ENCODE data around the gene GIMAP6. TPM values are rescaled to one million over a fixed set of nuclear protein-coding genes. Genes with fewer than 3 reads are reported as not detected.
"Not testable (repeated sequence)": the region's sequence is repeated elsewhere in the genome, so short reads cannot be mapped to it uniquely, and the experiment has no call there.

GIMAP6 gene
- total and polyA plus RNA-seq, 2 donors: 20.5 to 42.4 TPM

GRCh38 chr7:150668472-150668911 lies 36.3 kb upstream of the GIMAP6 start:
- Histone ChIP-seq H3K4me3 (ENCODE audit: low read length in 2 of 2) (peak overlapping the region; percentile 0 to 20), H3K27me3 (ENCODE audit: control insufficient read depth in 2 of 2, insufficient read depth in 1 of 2, low read length in 1 of 2) (no peaks in the 10 kb centered on the region), H3K4me1 (ENCODE audit: control insufficient read depth in 2 of 2, insufficient read depth in 2 of 2, low read length in 2 of 2) (peaks cover 35 to 58% of the 10 kb centered on the region in 2 donors), H3K27ac (ENCODE audit: low read depth in 1 of 2, low read length in 1 of 2) (peak overlapping the region; percentile 86 to 91), H3K36me3 (ENCODE audit: control insufficient read depth in 2 of 2, insufficient read depth in 2 of 2, low read length in 1 of 2) (no peaks in the 10 kb centered on the region), H3K9me3 (ENCODE audit: control insufficient read depth in 2 of 2, insufficient read depth in 1 of 2, low read length in 1 of 2) (peaks cover 0 to 3% of the 10 kb centered on the region in 2 donors)
- peak in 7 of 9 donors; percentile 49 to 91 (median 74) for DNase-seq (ENCODE audit: low read depth in 6 of 9, low spot score in 9 of 9)
- WGBS: 0% methylated on average over 1 of the region's 1 CpG

DNA sequence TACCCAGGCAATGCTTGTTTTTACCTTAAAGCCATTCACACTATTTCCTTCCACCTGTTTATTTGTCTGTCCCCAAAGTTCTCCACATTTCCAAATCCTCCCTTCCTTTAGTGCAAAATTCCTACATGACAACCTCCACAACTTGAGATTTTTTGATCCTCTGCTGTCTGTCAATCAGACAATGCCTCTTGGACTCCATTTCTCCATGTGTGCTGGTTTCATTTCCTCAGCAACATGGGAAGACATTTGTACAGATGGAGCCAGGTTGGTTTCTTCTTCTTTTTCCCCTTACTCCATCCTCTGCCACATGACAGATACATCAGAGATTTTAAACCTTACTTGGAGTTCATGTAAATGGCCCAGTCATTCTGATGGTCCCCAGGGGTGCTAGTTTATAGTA lies 34.2 kb upstream of the GIMAP6 start:
- Histone ChIP-seq H3K9me3 (ENCODE audit: control insufficient read depth in 2 of 2, insufficient read depth in 1 of 2, low read length in 1 of 2) (peaks cover 0 to 3% of the 10 kb centered on the region in 2 donors), H3K27ac (ENCODE audit: low read depth in 1 of 2, low read length in 1 of 2) (peak overlapping the region; percentile 25 to 63), H3K4me3 (ENCODE audit: low read length in 2 of 2) (no peak overlapping the region), H3K27me3 (ENCODE audit: control insufficient read depth in 2 of 2, insufficient read depth in 1 of 2, low read length in 1 of 2) (no peaks in the 10 kb centered on the region), H3K36me3 (ENCODE audit: control insufficient read depth in 2 of 2, insufficient read depth in 2 of 2, low read length in 1 of 2) (no peaks in the 10 kb centered on the region), H3K4me1 (ENCODE audit: control insufficient read depth in 2 of 2, insufficient read depth in 2 of 2, low read length in 2 of 2) (peaks cover 36 to 62% of the 10 kb centered on the region in 2 donors)
- DNase-seq (ENCODE audit: low read depth in 6 of 9, low spot score in 9 of 9): no peak

- 94% methylated on average over 2 of the region's 2 CpGs for WGBS
- H3K27ac ChIP-seq (ENCODE audit: low read depth in 1 of 2, low read length in 1 of 2): peak overlapping the region; percentile 58 to 63
- peaks cover 0 to 3% of the 10 kb centered on the region in 2 donors for H3K9me3 ChIP-seq (ENCODE audit: control insufficient read depth in 2 of 2, insufficient read depth in 1 of 2, low read length in 1 of 2)
- no peak overlapping the region for H3K4me3 ChIP-seq (ENCODE audit: low read length in 2 of 2)
- no peaks in the 10 kb centered on the region for H3K27me3 ChIP-seq (ENCODE audit: control insufficient read depth in 2 of 2, insufficient read depth in 1 of 2, low read length in 1 of 2)
- H3K4me1 ChIP-seq (ENCODE audit: control insufficient read depth in 2 of 2, insufficient read depth in 2 of 2, low read length in 2 of 2): peaks cover 36 to 65% of the 10 kb centered on the region in 2 donors
- H3K36me3 ChIP-seq (ENCODE audit: control insufficient read depth in 2 of 2, insufficient read depth in 2 of 2, low read length in 1 of 2): no peaks in the 10 kb centered on the region
- DNase-seq (ENCODE audit: low read depth in 6 of 9, low spot score in 9 of 9): no peak
Observed at GRCh38 chr7:150665896-150666295, 33.7 kb upstream of the GIMAP6 start.

DNA sequence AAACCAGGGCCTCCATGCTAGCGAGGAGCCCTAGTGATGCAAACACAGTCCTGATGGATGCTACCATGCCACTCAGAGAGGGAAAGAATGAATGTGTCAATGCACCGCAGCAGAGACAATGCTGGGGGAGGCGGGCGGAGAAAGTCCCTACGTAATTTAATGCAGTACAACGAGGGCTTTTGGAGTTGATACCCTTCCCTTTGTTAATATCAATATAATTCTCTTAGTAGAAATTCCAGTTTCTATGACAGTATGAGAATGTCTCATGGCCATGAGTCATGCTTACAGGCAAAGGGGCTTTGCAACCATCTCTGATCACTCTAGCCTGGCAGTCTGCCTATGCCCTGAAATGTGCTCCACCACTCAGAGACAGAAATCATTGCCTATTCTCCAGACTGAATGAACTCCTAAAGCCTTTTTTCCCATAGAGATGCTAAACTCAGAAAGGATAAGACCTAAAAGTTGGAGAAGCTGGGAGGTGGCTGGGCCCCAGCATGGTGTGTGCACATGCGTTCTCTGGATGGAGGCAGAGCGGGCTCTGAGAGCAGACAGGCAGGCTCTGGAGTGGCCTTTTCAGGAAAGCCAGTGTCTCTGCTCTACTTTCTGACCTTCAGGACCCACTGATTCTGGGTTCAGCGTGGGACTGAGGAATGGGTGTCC lies 33.0 kb upstream of the GIMAP6 start:
- no peak overlapping the region for H3K4me3 ChIP-seq (ENCODE audit: low read length in 2 of 2)

GRCh38 chr7:150663802-150664494 lies 31.8 kb upstream of the GIMAP6 start:
- DNase-seq (ENCODE audit: low read depth in 6 of 9, low spot score in 9 of 9): peak in 3 of 9 donors; percentile 31 to 68 (median 50)
- Histone ChIP-seq H3K27ac (ENCODE audit: low read depth in 1 of 2, low read length in 1 of 2) (peak overlapping the region; percentile 81 to 82), H3K36me3 (ENCODE audit: control insufficient read depth in 2 of 2, insufficient read depth in 2 of 2, low read length in 1 of 2) (no peaks in the 10 kb centered on the region), H3K4me1 (ENCODE audit: control insufficient read depth in 2 of 2, insufficient read depth in 2 of 2, low read length in 2 of 2) (peaks cover 34 to 60% of the 10 kb centered on the region in 2 donors), H3K9me3 (ENCODE audit: control insufficient read depth in 2 of 2, insufficient read depth in 1 of 2, low read length in 1 of 2) (peaks cover 0 to 3% of the 10 kb centered on the region in 2 donors), H3K4me3 (ENCODE audit: low read length in 2 of 2) (no peak overlapping the region), H3K27me3 (ENCODE audit: control insufficient read depth in 2 of 2, insufficient read depth in 1 of 2, low read length in 1 of 2) (no peaks in the 10 kb centered on the region)
- WGBS: 78% methylated on average over 4 of the region's 4 CpGs

More for the DNA sequence above, 33.0 kb upstream of the GIMAP6 start:
- Histone ChIP-seq H3K27ac (ENCODE audit: low read depth in 1 of 2, low read length in 1 of 2) (peak overlapping the region; percentile 58 to 81), H3K36me3 (ENCODE audit: control insufficient read depth in 2 of 2, insufficient read depth in 2 of 2, low read length in 1 of 2) (no peaks in the 10 kb centered on the region), H3K4me1 (ENCODE audit: control insufficient read depth in 2 of 2, insufficient read depth in 2 of 2, low read length in 2 of 2) (peaks cover 34 to 61% of the 10 kb centered on the region in 2 donors), H3K9me3 (ENCODE audit: control insufficient read depth in 2 of 2, insufficient read depth in 1 of 2, low read length in 1 of 2) (peaks cover 0 to 3% of the 10 kb centered on the region in 2 donors), H3K27me3 (ENCODE audit: control insufficient read depth in 2 of 2, insufficient read depth in 1 of 2, low read length in 1 of 2) (no peaks in the 10 kb centered on the region)
- DNase-seq (ENCODE audit: low read depth in 6 of 9, low spot score in 9 of 9): no peak
- WGBS: 95% methylated on average over 9 of the region's 9 CpGs

GRCh38 chr7:150662821-150663220 lies 30.6 kb upstream of the GIMAP6 start:
- H3K4me3 ChIP-seq (ENCODE audit: low read length in 2 of 2); H3K27ac ChIP-seq (ENCODE audit: low read depth in 1 of 2, low read length in 1 of 2): not testable (repeated sequence)
- H3K4me1 ChIP-seq (ENCODE audit: control insufficient read depth in 2 of 2, insufficient read depth in 2 of 2, low read length in 2 of 2): peaks cover 28 to 50% of the 10 kb centered on the region in 2 donors

GRCh38 chr7:150660939-150661613 lies 28.9 kb upstream of the GIMAP6 start:
- H3K9me3 ChIP-seq (ENCODE audit: control insufficient read depth in 2 of 2, insufficient read depth in 1 of 2, low read length in 1 of 2): peaks cover 3 to 9% of the 10 kb centered on the region in 2 donors
- no peak overlapping the region for H3K4me3 ChIP-seq (ENCODE audit: low read length in 2 of 2)
- H3K27ac ChIP-seq (ENCODE audit: low read depth in 1 of 2, low read length in 1 of 2): no peak overlapping the region
- WGBS: 96% methylated on average over 4 of the region's 4 CpGs
- peaks cover 15 to 33% of the 10 kb centered on the region in 2 donors for H3K4me1 ChIP-seq (ENCODE audit: control insufficient read depth in 2 of 2, insufficient read depth in 2 of 2, low read length in 2 of 2)
- DNase-seq (ENCODE audit: low read depth in 6 of 9, low spot score in 9 of 9): no peak
- H3K36me3 ChIP-seq (ENCODE audit: control insufficient read depth in 2 of 2, insufficient read depth in 2 of 2, low read length in 1 of 2): no peaks in the 10 kb centered on the region
- no peaks in the 10 kb centered on the region for H3K27me3 ChIP-seq (ENCODE audit: control insufficient read depth in 2 of 2, insufficient read depth in 1 of 2, low read length in 1 of 2)

More at GRCh38 chr7:150662821-150663220, 30.6 kb upstream of the GIMAP6 start:
- not testable (repeated sequence) for DNase-seq (ENCODE audit: low read depth in 6 of 9, low spot score in 9 of 9); H3K27me3 ChIP-seq (ENCODE audit: control insufficient read depth in 2 of 2, insufficient read depth in 1 of 2, low read length in 1 of 2); H3K36me3 ChIP-seq (ENCODE audit: control insufficient read depth in 2 of 2, insufficient read depth in 2 of 2, low read length in 1 of 2); H3K9me3 ChIP-seq (ENCODE audit: control insufficient read depth in 2 of 2, insufficient read depth in 1 of 2, low read length in 1 of 2)

DNA sequence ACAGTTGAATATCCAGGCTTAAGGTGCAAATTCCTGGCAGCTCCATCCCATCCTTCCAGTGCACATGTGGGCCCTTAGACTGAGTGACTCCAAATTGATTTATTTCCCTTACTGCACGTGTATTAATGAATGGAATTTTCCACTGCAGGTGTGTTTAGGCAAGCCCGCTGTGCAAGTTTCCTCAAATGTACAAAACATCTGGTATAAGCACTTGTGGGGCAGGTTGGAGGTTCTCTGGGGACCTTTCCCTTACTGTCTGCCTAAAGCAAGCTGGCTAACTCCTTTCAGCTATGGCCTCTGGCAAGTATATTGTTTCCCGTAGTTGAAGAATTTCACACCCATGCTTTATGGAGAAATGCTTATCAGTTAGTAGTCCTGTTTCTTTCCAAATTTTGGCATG lies 25.3 kb upstream of the GIMAP6 start:
- Histone ChIP-seq H3K27ac (ENCODE audit: low read depth in 1 of 2, low read length in 1 of 2) (no peak overlapping the region), H3K27me3 (ENCODE audit: control insufficient read depth in 2 of 2, insufficient read depth in 1 of 2, low read length in 1 of 2) (no peaks in the 10 kb centered on the region), H3K4me3 (ENCODE audit: low read length in 2 of 2) (no peak overlapping the region), H3K4me1 (ENCODE audit: control insufficient read depth in 2 of 2, insufficient read depth in 2 of 2, low read length in 2 of 2) (peaks cover 0 to 4% of the 10 kb centered on the region in 2 donors), H3K9me3 (ENCODE audit: control insufficient read depth in 2 of 2, insufficient read depth in 1 of 2, low read length in 1 of 2) (peaks cover 3 to 6% of the 10 kb centered on the region in 2 donors), H3K36me3 (ENCODE audit: control insufficient read depth in 2 of 2, insufficient read depth in 2 of 2, low read length in 1 of 2) (no peaks in the 10 kb centered on the region)
- no peak for DNase-seq (ENCODE audit: low read depth in 6 of 9, low spot score in 9 of 9)
- WGBS: 97% methylated on average over 3 of the region's 3 CpGs

DNA sequence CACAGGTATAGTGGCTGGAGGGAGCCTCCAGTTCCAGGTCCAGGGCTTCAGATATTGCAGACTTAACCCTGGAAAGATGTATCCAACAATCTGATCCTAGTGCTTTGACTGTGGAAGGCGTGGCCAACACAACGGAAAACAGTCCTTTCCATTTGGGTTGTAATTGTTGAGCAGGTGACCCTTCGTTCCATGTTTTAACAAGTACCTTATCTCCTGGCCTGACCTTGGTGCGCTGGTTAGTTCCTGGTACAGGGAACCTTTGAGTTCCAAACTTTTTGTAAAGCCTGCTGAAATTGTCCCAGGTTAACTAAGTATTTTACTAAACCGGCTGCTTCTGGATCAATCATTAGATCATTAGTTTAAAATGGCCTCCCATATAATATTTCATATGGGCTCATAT lies 23.9 kb upstream of the GIMAP6 start:
- WGBS: 97% methylated on average over 5 of the region's 5 CpGs
- H3K36me3 ChIP-seq (ENCODE audit: control insufficient read depth in 2 of 2, insufficient read depth in 2 of 2, low read length in 1 of 2): no peaks in the 10 kb centered on the region
- H3K9me3 ChIP-seq (ENCODE audit: control insufficient read depth in 2 of 2, insufficient read depth in 1 of 2, low read length in 1 of 2): peaks cover 3 to 6% of the 10 kb centered on the region in 2 donors
- DNase-seq (ENCODE audit: low read depth in 6 of 9, low spot score in 9 of 9): no peak
- no peaks in the 10 kb centered on the region for H3K27me3 ChIP-seq (ENCODE audit: control insufficient read depth in 2 of 2, insufficient read depth in 1 of 2, low read length in 1 of 2)
- no peaks in the 10 kb centered on the region for H3K4me1 ChIP-seq (ENCODE audit: control insufficient read depth in 2 of 2, insufficient read depth in 2 of 2, low read length in 2 of 2)
- H3K4me3 ChIP-seq (ENCODE audit: low read length in 2 of 2): no peak overlapping the region
- H3K27ac ChIP-seq (ENCODE audit: low read depth in 1 of 2, low read length in 1 of 2): no peak overlapping the region
